GM19240 (cell line): ENCODE measurements around the gene RNF7.
"Not testable (repeated sequence)": the region's sequence is repeated elsewhere in the genome, so short reads cannot be mapped to it uniquely, and the experiment has no call there.

Experiments
- DNase-seq: peaks from one replicate; pipeline ENCODE4 v3.0.0; 2011; ENCODE audit warnings: low spot score; ENCODE audit not compliant: insufficient read length

The RNF7 gene

GRCh38 chr3:141735176-141735575, 2.9 kb upstream of the RNF7 start:
- DNase-seq, result no peak

- DNase-seq, result no peak
Measured at GRCh38 chr3:141735770-141736465, 2.2 kb upstream of the RNF7 start.

DNA sequence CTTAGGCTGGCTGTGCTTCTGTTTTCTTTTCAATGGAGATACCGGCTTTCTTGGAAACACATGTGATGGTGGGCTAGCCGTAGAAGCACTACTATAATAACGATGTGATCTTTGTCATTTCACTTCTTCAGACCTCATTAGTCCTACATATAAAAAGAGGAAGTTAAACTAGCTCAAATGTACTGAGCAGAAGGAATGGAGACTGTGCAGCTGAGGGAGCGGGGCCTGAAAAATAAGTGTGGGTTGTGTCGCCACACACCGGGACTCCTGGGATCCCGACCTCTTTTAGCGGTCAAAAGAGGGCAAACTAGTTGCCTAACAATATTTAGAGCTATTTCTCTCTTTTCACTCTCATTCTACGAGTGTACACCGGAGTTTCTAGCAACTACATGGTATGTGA, 1.0 kb upstream of the RNF7 start:
- DNase-seq, result no peak

GRCh38 chr3:141737678-141738021, 448 bp upstream of the RNF7 start:
- no peak for DNase-seq

GRCh38 chr3:141738891-141739363, 829 bp downstream of the RNF7 start:
- DNase-seq, result no peak

DNA sequence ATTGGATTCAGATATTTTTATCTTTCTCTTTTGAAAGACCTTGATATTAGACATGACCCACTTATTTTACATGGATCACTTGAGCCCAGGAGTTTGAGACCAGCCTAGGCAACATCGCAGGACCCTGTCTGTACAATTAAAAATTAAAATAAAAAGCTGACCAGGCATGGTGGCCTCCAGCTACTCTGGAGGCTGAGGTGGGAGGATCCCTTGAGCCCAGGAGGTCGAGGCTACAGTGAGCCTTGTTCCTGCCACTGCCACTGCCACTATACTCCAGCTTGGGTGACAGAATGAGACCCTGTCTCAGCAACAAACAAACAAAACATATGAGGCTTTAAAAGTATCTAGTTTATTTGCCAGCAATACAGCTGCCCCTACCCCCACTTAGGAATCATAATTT, 1.6 kb downstream of the RNF7 start:
- no peak for DNase-seq

- DNase-seq, result no peak
Measured at GRCh38 chr3:141740349-141740748, 2.3 kb downstream of the RNF7 start.

DNA sequence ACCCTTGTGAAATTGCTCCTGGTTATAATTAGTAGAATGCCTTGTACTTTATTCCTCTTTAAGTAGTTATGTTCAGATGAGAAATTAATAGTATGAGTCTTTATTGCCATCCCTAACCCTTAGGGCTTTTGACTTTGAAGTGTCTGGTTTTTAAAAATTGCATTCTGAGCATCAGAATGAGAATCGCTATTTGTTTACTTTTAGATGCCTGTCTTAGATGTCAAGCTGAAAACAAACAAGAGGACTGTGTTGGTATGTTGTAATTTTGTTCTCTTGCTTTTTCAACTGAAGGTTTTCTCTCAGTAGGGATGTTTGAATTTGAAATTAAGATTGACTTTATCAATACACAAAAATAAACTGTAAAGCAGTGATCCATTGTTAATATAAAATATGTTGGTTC, 5.2 kb downstream of the RNF7 start:
- DNase-seq, result no peak

GRCh38 chr3:141746962-141747361, 8.9 kb downstream of the RNF7 start:
- DNase-seq, result no peak

- DNase-seq, result no peak
Measured at GRCh38 chr3:141753399-141753798, 15.3 kb downstream of the RNF7 start.

- no peak for DNase-seq
Measured at GRCh38 chr3:141754032-141754431, 15.9 kb downstream of the RNF7 start.

DNA sequence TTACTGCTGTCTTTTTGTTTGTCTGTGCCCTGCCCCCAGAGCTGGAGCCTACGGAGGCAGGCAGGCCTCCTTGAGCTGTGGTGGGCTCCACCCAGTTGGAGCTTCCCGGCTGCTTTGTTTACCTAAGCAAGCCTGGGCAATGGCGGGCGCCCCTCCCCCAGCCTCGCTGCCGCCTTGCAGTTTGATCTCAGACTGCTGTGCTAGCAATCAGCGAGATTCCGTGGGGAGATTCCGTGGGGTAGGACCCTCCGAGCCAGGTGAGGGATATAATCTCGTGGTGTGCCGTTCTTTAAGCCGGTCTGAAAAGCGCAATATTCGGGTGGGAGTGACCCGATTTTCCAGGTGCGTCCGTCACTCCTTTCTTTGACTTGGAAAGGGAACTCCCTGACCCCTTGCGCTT, 24.5 kb downstream of the RNF7 start:
- DNase-seq, result not testable (repeated sequence)

DNA sequence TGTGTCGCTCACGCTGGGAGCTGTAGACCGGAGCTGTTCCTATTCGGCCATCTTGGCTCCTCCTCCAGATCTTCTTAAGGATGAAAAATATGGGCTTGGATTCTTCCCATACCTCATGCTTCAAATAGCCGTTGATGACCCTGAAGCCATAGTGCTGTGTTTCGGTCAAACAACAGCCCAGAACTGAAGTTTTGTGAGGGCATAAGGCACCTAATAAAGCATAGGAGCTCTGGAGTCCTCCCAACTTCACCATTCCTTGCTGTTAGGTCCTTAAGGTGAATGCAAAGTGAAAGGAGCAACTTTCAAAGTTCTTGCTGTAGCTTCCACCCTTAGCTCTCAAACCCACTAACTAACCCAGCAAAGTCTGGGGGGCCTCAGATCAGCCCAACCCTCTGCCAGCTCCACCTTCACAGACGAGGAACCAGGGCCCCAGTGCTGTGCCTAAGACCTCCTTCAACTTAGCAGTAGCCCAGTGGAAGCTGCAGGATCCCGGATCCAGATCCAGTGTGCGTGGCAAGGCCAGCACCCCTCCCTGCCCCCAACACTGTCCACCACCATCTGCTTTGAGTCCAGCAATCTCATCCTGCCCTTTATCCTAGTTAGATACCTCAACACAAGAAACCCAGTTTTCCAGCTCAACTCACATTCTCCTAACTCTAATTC, 25.1 kb downstream of the RNF7 start, which contains the start of gene GRK7:
Gene GRK7, plus strand, starts transcription at position 321 of the 663 bp plus-strand sequence. CDS start 14,877 bp downstream, outside the sequence.
- no peak for DNase-seq

GRCh38 chr3:141764045-141764444, 25.9 kb downstream of the RNF7 start:
- no peak for DNase-seq

DNA sequence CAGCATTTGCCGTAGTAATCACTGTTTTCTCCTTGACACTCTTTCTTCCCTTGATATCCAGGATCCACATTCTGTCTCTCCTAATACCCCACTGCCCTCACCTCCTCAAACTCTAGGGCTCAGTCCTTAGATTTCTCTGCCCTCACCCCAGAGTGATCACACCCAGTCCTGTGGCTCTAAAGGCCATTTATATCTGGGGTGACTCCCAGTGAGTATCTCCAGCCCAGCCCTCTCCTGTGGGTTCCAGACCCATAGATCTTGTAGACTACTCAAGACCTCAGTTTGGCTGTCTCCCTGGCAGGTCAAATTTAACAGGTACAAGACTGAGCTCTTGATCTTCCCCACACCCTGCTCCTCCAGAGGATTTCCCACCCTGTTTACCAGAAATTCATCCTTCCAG, 26.4 kb downstream of the RNF7 start:
- DNase-seq, result no peak

DNA sequence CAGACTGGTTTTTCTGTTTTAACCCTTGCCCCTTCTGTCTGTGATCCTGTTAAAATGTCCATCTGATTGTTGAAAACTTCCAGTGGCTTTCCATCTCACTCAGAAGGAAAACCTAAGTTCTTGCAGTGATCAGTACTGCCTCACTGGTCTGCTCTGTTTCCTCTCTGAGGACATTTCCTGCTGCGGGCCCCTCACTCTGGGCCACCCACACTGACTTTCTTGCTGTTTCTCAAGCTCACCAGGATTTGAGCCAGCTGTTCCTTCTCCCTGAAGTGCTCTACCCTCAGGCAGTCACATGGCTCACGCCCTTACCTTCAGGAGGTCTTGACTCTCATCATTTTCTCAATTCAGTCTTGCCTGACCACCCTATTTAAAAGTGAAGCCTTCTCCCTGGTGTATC, 26.9 kb downstream of the RNF7 start:
- DNase-seq, result no peak

DNA sequence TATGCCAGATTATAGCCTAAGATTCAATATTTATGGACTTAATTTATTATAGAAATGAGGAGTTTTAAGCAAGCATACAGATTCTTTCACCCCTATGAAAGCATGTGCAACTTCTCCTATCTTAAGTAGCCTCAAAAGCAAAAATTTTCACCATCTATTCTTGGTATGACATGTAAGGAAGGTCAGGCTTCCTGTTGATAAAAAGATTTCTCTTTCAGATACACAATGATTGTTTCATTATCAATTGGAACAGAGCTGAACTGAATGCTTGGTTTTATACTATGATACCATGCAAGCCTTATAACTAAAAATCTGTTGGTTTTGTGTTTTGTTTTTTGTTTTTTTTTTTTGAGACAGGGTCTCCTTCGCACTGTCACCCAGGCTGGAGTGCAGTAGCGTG, 29.0 kb downstream of the RNF7 start:
- no peak for DNase-seq

DNA sequence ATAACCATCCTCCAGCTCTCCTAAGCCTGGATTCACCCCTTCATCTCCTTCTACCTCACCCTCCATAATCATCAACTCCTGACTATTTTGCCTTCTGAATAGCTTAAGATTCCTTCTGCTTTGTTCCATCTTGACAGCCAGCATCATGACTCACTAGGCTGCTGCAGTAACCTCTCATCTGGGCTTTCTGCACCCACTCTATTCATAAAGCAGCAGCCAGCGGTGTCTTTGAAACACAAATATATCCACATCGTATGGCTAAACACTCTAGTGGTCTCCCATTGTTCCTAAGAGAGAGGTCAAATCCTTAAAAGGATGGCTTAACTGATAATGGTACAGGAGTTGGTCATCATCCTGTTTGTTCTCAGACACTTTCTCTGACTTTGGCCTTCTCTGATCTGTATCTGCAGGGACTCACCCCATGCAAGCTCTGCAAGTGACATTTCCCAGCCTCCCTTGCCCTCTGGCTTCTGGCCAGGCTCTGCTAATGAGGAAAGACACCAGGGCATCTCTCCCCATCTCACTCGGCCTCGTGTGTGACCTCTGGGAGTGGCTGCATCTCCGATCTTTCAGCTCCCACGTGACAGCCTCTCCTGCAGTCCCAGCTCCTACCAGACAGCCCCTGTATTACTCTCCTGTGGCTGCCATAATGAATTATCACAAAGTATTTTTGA, 31.3 kb downstream of the RNF7 start:
- no peak for DNase-seq

DNA sequence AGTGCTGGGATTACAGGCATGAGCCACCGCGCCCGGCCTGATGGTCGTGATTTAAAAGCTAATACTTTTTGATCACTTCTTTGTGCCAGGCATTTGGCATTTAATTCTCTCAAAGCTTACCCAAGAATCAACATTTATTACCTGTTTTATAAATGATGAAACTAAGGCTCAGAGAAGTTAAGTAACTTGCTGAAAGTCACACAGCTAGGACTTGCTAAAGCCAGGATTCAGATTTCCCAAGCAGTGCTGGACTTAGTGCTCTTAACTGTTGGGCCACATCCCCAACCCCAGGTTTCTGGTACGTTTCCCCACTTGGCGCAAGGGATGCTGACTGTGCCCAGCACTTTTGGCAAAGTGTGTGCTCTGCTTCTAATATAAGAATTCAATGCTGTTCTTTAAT, 35.6 kb downstream of the RNF7 start:
- no peak for DNase-seq

- DNase-seq, result no peak
Measured at GRCh38 chr3:141776376-141776775, 38.3 kb downstream of the RNF7 start.

DNA sequence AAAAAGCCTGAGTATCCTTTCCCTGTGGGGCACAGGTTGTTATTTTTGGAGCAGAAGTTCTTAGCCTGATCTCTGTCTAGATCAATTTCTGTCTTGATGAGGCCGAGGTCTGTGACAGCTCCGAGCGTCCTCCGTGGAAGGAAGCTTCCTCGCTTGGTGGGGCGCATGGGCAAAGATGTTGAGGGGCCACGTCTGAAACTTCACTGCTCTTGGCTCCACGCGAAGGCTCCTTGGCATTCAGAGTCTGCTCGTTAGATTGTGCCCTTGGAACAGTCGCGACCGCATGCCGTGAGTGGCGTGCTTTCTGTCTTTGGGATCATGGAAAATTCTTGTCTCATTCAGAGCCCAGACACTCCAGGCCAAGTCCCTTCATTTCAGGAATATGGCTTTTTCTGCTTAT, 38.8 kb downstream of the RNF7 start:
- no peak for DNase-seq

- DNase-seq, result no peak
Measured at GRCh38 chr3:141777957-141778813, 40.1 kb downstream of the RNF7 start.
